ENCODE measurements around the gene FRS2.
"Not testable (repeated sequence)": the region's sequence is repeated elsewhere in the genome, so short reads cannot be mapped to it uniquely, and the experiment has no call there.

FRS2 gene

DNA sequence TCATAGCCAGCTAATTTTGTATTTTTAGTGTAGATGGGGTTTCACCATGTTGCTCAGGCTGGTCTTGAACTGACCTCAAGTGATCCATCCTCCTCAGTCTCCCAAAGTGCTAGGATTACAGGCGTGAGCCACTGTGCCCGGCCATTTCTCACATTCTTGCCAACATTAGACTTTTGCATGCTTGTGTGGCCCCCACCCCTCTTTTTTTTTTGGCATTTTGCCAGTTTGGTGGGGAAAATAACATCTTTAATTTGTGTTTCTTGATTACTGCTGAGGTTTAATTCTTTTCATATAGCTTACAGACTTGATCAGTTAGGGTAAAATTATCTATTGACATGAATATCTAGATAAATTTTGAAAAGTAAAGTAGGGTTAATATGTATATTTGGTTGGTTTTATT is 118.9 kb downstream of the FRS2 start:
- no peak for FAIRE-seq

DNA sequence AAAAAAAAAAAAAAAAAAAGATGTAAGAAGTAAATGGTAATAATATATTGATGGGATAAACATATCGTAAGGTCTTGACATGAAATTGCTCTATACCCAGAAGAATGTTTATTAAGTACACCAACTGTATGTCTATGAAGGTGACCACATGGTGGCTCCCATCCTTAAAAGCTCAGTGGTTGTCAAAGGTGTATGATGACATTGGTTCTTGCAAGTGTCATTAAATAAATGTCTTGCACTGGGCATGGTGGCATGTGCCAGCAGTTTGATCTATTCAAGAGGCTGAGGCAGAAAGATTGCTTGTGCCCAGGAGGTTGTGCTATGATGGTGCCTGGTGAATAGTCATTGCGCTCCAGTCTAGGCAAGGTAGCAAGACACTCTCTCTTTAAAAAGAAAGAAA is 125.5 kb downstream of the FRS2 start:
- FAIRE-seq, result no peak

DNA sequence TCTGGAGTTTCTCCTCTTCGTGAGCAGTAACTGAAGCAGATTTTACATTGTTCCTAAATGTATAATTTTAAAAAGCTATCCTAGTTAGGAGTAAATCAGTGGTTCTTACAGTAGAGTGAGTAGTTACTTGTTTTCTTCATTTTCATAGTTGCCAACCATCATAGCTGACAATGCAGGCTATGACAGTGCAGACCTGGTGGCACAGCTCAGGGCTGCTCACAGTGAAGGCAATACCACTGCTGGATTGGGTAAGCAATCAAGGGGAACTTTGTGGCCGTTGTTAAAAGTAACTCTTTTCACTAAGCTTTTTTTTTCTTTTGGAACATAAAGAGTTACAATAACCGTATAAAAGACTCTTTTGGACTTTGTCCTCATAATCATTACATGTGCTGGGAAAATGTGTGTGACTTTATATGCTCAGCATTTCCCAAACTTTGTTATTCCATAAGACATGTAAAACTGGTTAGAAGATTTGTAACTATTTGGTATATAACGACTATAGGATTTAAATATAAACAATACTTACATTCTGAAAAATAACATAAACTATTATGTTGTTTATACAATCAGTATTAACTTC is 128.1 kb downstream of the FRS2 start:
- no peak for FAIRE-seq

DNA sequence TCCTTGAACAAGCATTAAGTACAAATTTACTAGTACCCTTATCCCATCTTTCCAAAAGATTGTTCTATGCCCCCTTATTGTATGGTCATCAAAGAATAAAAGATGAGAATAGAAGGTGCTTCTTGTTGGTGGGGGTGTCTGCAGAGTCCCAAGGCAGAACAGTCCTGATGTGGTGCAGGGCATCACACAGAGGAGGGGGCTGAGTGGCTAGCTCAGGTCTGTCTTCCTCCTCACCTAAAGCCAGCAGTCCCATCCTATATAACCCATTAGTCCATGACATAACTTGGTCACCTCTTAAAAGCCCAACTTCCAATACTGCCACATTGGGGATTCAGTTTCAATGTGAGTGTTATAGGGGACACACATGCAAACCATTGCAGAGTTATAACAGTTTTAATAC is 130.6 kb downstream of the FRS2 start:
- FAIRE-seq, result no peak

DNA sequence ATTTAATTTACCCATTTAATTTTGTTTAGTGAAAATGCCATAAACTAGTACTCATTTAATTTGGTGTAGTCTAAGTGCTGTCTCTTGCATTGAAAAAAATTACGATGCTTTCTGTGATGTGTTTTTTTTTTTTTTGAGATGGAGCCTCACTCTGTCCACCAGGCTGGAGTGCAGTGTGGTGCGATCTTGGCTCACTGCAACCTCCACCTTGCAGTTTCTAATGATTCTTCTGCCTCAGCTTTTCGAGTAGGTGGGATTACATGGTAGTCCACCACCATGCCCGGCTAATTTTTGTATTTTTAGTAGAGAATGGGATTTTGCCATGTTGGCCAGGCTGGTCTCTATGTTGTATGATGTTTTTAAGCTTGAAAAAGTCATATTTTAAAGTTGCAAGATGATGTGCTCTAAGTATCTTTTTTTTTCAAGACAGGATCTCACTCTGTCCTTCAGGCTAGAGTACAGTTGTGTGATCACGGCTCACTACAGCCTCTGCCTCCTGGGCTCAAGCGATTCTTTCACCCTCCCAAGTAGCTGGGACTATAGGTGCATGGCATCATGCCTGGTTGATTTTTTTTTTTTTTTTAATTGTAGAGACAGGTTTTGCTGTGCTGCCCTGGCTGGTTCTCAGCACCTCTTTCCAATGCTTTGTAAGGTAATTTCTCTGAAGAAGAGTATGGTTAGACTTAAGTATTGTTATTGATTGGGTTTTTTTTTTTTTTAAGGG is 131.9 kb downstream of the FRS2 start:
- FAIRE-seq, result no peak

DNA sequence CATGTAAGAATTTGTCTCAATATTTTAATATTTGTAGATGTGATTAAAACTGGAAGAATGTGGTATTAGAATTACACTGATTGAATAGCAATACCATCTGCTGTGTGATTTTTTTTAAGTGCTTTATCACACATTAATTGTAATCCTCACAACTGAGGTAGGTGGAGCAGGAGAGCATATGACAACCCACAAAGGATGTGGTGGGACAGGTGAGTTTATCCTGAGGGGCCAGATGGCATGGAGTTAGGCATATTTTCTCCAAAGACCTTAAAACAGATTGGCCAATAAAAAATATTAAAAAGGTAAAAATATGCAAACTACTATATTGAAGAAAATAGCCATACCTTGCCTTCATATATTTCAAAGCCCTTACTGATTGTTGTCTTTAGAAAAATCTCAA is 132.8 kb downstream of the FRS2 start:
- no peak for FAIRE-seq

DNA sequence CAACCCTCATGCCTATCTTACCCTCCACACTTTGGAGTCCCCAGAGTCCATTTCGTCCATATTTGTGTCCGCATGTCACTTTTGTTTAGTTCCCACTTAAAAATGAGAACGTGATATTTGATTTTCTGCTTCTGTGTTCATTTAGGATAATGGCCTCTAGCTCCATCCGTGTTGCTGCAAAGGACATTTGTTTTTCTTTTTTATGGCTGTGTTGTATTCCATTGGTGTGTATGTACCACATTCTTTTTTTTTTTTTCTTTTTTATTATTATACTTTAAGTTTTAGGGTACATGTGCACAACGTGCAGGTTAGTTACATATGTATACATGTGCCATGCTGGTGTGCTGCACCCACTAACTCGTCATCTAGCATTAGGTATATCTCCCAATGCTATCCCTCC is 133.4 kb downstream of the FRS2 start:
- not testable (repeated sequence) for FAIRE-seq

DNA sequence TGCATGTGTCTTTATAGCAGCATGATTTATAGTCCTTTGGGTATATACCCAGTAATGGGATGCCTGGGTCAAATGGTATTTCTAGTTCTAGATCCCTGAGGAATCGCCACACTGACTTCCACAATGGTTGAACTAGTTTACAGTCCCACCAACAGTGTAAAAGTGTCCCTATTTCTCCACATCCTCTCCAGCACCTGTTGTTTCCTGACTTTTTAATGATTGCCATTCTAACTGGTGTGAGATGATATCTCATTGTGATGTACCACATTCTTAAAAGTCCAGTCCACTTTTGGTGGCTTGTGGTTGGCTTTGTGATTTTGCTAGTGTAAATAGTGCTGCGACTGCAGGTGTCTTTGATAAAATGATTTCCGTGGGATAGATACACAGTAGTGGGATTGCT is 134.1 kb downstream of the FRS2 start:
- FAIRE-seq, result not testable (repeated sequence)

DNA sequence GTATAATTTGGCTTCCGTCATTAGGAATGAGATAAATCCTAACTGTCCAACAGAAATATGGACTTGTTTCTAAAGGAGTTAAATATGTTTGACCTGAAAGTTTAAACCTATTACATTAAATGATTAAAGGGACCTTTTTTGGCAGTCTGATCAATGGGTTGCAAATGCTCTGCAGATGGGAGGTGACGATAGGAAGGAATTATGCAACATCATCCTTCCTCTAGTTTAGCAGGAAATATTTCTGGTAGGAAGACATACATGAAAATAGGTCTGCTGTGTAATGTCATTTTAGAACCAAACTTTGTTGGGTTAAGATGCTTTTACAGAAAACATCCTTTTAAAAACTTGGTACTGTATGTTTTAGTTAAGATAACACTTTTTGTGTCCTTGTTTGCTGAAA is 137.9 kb downstream of the FRS2 start:
- no peak for FAIRE-seq

DNA sequence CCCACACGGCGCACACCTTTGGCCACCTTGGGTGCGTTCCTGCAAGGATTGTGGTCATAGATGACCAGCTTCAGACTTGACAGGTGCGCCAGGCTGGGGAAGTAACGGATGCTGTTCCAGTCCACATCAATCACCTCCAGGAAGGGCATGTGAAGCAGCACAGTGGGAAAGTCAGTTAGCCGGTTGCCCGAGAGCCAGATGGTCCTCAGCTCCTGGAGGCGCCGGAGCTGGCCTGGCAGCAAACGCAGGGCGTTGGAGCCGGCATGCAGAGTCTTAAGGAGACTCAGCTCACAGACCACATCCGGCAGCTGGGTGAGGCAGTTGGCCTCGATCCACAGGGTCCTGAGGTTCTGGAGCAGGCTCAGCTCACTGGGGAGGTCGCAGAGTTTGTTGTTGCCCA is 139.9 kb downstream of the FRS2 start:
- FAIRE-seq, result no peak

DNA sequence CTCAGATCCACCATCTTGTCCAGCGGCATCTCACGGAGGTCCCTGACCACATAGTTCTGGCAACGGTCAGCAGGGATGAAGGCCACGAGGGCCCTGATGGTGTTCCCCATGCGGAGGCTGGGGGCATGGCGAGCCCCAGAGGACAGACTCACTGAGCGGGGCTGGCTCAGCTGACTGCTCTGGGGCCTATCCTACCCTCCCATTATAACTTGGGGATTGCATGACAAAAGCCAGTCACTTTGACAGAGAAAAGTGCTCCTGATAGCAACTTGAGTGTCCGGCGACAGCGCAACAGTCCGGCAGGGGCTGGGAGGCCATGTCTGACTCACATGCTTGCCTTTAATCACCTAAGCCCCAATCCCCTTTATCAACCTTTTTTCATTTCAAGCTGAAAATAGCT is 140.5 kb downstream of the FRS2 start, which contains the start of gene LRRC10:
Gene LRRC10 (minus strand): TSS at position 179 of the 400 bp plus-strand sequence. CDS start 69 bp downstream, at position 110.
- no peak for FAIRE-seq

DNA sequence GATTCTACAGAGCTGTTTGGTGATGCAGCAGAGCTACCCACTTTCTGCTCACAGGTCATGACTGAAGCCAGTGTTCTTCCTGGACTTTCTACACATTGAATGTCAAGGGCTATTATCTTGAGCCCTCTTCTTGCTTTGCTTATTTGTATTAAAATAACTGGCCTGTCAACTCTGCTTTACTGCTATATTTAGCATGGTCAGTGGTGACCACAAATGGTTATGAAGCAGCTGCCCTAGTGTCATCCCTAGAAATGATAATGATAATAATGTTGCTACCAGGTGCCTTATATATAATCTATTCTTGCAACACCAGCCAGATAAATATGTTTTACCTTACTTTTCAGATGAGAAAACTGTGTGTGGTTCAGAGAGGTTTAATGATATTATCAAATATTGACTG is 143.2 kb downstream of the FRS2 start:
- no peak for FAIRE-seq

DNA sequence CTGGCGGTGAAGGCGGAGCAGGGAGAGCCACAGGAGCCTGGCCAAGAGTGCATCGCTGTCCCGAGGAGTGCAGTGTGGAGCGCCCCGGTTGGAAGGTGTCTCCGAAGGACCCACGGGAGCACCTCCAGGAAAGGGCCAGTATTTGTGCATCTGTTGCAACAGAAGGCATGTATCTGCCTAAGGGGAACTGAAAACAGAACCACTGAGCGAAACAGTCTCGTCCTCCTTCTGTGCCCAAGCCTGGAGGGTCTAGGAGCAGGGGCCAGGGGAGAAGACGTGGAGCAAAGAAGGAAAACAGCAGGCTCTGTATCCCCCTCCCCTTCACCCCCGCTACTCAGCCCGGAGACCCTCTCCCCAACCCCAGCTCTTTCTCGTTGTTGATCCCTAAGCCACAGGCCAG is 145.8 kb downstream of the FRS2 start:
- FAIRE-seq, result no peak

DNA sequence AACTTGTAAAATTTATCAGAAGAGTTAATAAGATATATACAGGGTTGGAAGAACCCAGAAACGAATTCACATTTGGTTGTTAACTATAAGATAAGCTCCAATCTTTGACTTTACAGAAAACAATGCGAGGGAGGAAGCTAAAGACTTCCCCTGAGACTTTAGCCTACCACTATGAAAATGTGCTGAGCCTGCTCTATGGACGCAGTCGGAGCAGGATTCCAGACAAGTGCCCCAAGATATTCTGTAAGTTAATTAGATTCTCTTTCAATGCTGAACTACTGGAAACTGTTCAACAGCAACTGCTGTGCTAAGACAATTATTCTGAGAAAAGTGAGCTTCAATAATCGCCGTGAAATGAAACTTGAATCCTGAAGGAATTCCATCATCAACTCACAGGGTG is 148.9 kb downstream of the FRS2 start:
- FAIRE-seq, result no peak

DNA sequence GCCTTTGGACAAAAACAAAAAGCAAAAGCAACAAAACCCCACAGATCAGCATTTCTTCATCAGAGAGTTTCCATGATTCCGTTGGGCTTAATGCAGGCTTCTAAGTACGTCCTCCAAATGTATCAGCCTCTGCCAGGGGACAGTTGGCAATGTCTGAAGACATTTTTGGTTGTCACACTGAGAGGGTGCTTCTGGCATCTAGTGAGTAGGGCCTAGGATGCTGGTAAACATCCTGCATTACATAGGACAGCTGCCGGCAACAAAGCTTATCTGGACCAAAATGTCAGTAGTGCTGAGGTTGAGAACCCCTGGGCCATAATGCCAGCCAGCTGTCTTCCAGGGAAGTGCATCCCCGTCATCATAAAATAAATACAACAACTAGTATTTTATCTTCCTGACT is 149.9 kb downstream of the FRS2 start:
- FAIRE-seq, result no peak

DNA sequence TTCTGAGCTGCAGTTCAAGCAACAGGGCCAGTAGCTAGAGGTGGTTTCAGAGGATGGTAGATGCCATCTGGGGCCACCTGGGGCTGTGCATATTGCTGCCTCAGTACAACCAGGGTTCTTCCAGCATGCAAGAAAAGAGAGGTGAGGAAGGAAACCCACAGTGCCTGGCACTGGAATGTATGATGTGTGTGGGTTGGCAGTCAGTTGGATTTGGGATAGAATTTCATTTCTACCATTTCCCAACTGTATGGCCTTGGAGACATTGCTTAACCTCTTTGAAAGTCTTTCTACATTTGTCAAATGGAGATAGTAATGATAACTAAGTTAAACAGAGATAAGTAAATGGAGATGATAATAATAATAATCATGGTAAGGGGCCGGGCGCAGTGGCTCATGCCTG is 150.7 kb downstream of the FRS2 start:
- no peak for FAIRE-seq

DNA sequence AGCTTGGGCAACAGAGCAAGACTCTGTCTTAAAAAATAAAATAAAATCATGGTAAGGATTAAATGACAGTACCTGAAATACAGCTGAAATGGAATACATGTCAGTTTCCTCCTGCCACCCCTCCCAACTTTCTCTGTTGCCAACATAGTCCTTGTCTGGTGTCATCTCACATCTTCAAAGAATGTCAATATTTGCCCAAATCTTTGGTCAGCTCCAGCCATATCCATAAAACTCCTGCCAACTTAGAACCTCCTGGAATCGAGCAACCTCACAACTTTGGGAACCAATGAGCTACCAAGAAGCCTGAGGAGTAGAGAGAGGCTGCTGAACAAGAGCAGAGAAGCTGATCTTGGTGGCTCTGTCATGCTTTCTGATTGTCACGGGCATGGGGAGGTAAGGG is 151.4 kb downstream of the FRS2 start:
- FAIRE-seq, result no peak

DNA sequence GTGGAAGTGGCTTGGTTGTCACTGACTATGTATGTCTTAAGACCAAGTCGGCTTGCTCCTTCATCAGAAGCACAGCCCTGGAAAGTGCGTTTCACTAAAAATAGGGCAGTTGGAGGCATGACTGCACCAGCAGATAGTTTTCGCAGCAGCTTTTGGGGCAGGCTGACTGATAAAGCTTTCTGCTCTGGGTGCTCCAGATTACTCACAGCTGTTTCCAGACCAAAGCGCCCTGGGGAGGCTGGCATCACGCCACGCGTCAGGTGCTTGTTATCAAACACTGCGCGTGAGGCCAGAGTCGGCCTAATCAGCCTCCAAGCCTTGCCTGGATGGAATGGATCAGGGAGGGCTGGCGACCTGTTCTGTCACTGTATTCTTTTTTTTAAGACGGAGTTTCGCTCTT is 153.8 kb downstream of the FRS2 start:
- no peak for FAIRE-seq

DNA sequence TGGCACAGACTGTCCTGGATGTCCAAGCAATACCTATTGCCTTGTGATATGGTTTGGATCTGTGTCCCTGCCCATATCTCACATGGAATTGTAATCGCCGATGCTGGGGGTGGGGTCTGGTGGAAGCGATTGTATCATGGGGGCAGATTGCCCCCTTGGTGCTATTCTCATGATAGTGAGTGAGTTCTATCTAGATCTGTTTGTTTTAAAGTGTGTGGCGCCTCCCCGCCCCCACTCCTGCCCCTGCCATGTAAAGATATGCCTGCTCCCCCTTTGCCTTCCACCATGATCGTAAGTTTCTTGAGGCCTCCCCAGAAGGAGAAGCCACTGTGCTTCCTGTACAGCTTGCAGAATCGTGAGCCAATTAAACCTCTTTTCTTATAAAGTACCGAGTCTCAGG is 157.3 kb downstream of the FRS2 start:
- no peak for FAIRE-seq
